ENCODE results near the gene AGBL5.
A peak's percentile ranks its signal among the peaks of the same experiment; 100 is the strongest.

AGBL5 gene

GRCh38 chr2:27050996-27051901 is at the start of gene AGBL5:
Gene AGBL5, plus strand, starts transcription at chr2:27051668. Its CDS starts 1,291 bp downstream, at chr2:27052959.
- FAIRE-seq = peak; percentile 20

- no peak for FAIRE-seq
These were observed 49.5 kb upstream of the AGBL5 start for GRCh38 chr2:27001950-27002349.

- FAIRE-seq = no peak
These were observed 48.5 kb upstream of the AGBL5 start for GRCh38 chr2:27003007-27003406.

GRCh38 chr2:27003857-27004256 is 47.6 kb upstream of the AGBL5 start:
- no peak for FAIRE-seq

- no peak for FAIRE-seq
These were observed 44.7 kb upstream of the AGBL5 start for GRCh38 chr2:27006602-27007415.

GRCh38 chr2:27007416-27008374 is 43.8 kb upstream of the AGBL5 start:
- no peak for FAIRE-seq

- FAIRE-seq = no peak
These were observed 42.8 kb upstream of the AGBL5 start for GRCh38 chr2:27008678-27009077.

- no peak for FAIRE-seq
These were observed 42.4 kb upstream of the AGBL5 start for GRCh38 chr2:27009083-27009482.

- FAIRE-seq = no peak
These were observed 41.8 kb upstream of the AGBL5 start for GRCh38 chr2:27009716-27010115.

GRCh38 chr2:27010139-27010538 is 41.3 kb upstream of the AGBL5 start:
- FAIRE-seq = no peak

GRCh38 chr2:27013738-27014137 is 37.7 kb upstream of the AGBL5 start:
- no peak for FAIRE-seq

- FAIRE-seq = no peak
These were observed 36.6 kb upstream of the AGBL5 start for GRCh38 chr2:27014771-27015433.

- peak; percentile 56 for FAIRE-seq
These were observed 34.6 kb upstream of the AGBL5 start for GRCh38 chr2:27016801-27017325.

- no peak for FAIRE-seq
These were observed 33.3 kb upstream of the AGBL5 start for GRCh38 chr2:27018142-27018541.

GRCh38 chr2:27019459-27019858 is 32.0 kb upstream of the AGBL5 start:
- FAIRE-seq = no peak

GRCh38 chr2:27019931-27020855 is 31.3 kb upstream of the AGBL5 start:
- FAIRE-seq = no peak

- FAIRE-seq = no peak
These were observed 30.0 kb upstream of the AGBL5 start for GRCh38 chr2:27021253-27022049.

- FAIRE-seq = no peak
These were observed 27.7 kb upstream of the AGBL5 start for GRCh38 chr2:27023740-27024139.

- FAIRE-seq = no peak
These were observed 27.3 kb upstream of the AGBL5 start for GRCh38 chr2:27024188-27024587.

GRCh38 chr2:27024812-27025211 is 26.7 kb upstream of the AGBL5 start:
- no peak for FAIRE-seq

All from TTC549 (cell line).